Measurements from ENCODE around the gene SNED1.

The SNED1 gene

GRCh38 chr2:241049739-241050623, 51.6 kb downstream of the SNED1 start:
- no peak for DNase-seq

GRCh38 chr2:241050624-241051577, 52.5 kb downstream of the SNED1 start:
- no peak for DNase-seq

GRCh38 chr2:241051578-241052487, 53.4 kb downstream of the SNED1 start:
- no peak for DNase-seq

GRCh38 chr2:241052677-241053360, 54.4 kb downstream of the SNED1 start:
- DNase-seq, result no peak

GRCh38 chr2:241053576-241054251, 55.3 kb downstream of the SNED1 start:
- DNase-seq, result no peak

GRCh38 chr2:241061275-241061674, 62.9 kb downstream of the SNED1 start:
- no peak for DNase-seq

GRCh38 chr2:241062389-241063092, 64.1 kb downstream of the SNED1 start:
- DNase-seq, result no peak

- DNase-seq, result peak; percentile 40
These were observed 64.7 kb downstream of the SNED1 start for GRCh38 chr2:241063093-241063551.

GRCh38 chr2:241063587-241063986, 65.2 kb downstream of the SNED1 start:
- DNase-seq, result peak; percentile 49

GRCh38 chr2:241064008-241064801, 65.8 kb downstream of the SNED1 start:
- peak; percentile 79 for DNase-seq

GRCh38 chr2:241064802-241065354, 66.5 kb downstream of the SNED1 start:
- DNase-seq, result no peak

GRCh38 chr2:241065355-241065803, 67.0 kb downstream of the SNED1 start:
- DNase-seq, result peak; percentile 84

- no peak for DNase-seq
These were observed 67.9 kb downstream of the SNED1 start for GRCh38 chr2:241066171-241066892.

GRCh38 chr2:241066893-241067341, 68.5 kb downstream of the SNED1 start:
- DNase-seq, result no peak

- no peak for DNase-seq
These were observed 69.2 kb downstream of the SNED1 start for GRCh38 chr2:241067501-241068135.

GRCh38 chr2:241068136-241068941, 69.9 kb downstream of the SNED1 start:
- no peak for DNase-seq
